Peyer's patch (tissue), 4 donors: ENCODE measurements around the gene PM20D2.

Experiments used
- CTCF ChIP-seq, 6 experiments: fragments of 450-650 bp in 4 of 6; fragments of 200-600 bp in 2 of 6; sonication (generic) in 1 of 6; IDR thresholded peaks; one replicate each; pipeline ENCODE4 v1.5.1; 2017 to 2019; ENCODE audit warnings: antibody characterized with exemption in 6 of 6, mild to moderate bottlenecking in 3 of 6, moderate library complexity in 1 of 6
- POLR2A ChIP-seq, 2 donors: fragments of 450-650 bp; IDR thresholded peaks; one replicate each; pipeline ENCODE4 v1.5.1; 2017; ENCODE audit warnings: antibody characterized with exemption in 2 of 2, mild to moderate bottlenecking in 2 of 2, moderate library complexity in 2 of 2

GRCh38 chr6:89190741-89191140, 44.9 kb downstream of the PM20D2 start:
- no peak for TF ChIP-seq CTCF (IDR thresholded peaks at IDR 0.05)
- no peak for TF ChIP-seq POLR2A (IDR thresholded peaks at IDR 0.05)
